IMR-90 (cell line): ENCODE results near the gene MARK2. TPM values are rescaled to one million over a fixed set of nuclear protein-coding genes. Genes with fewer than 3 reads are reported as not detected.

Experiments used
- ATAC-seq: fragments of 200-7000 bp; cut with Tn5 transposase; 2 replicates; pipeline ENCODE4 v1.9.1; 2020; ENCODE audit warnings: low read depth, mild to moderate bottlenecking, moderate library complexity
- BruUV-seq: library from RNA; stranded (reverse); fragments of 400-500 nt; replicated peaks from 2 replicates; lab custom pipeline; 2021; lab: Mats Ljungman, UMichigan
- CTCF ChIA-PET: fragments of 300-600 bp; formaldehyde crosslinking; extraction: SDS; loops from one replicate; lab custom pipeline; 2021; ENCODE audit warnings: antibody characterized with exemption; lab: Yijun Ruan, JAX
- POLR2A ChIA-PET: fragments of 300-600 bp; sonication (Branson Sonifier 250); formaldehyde crosslinking; loops from one replicate; lab custom pipeline; 2022; ENCODE audit warnings: antibody characterized with exemption; ENCODE audit not compliant: unreplicated experiment; lab: Charles Lee
- DNase-seq: peaks from one replicate; pipeline ENCODE4 v3.0.0; 2013
- H2AFZ ChIP-seq: replicated peaks from 2 replicates; pipeline ENCODE3; 2013; ENCODE audit warnings: low read length, mild to moderate bottlenecking; ENCODE audit not compliant: poor library complexity
- H2AK5ac ChIP-seq: 2 replicates; pipeline ENCODE4 v1.6.1; 2013; ENCODE audit warnings: low read depth, low read length, inconsistent platforms
- H2AK9ac ChIP-seq: replicated peaks from 2 replicates; pipeline ENCODE3; 2013; ENCODE audit warnings: mild to moderate bottlenecking, low read depth, low read length, moderate library complexity; ENCODE audit not compliant: poor library complexity
- H2BK120ac ChIP-seq: 2 replicates; pipeline ENCODE4 v1.6.1; 2013; ENCODE audit warnings: low read depth, low read length, inconsistent platforms
- H2BK15ac ChIP-seq: 3 replicates; pipeline ENCODE4 v1.6.1; 2013; ENCODE audit warnings: low read depth, low read length, inconsistent platforms
- H2BK20ac ChIP-seq: 2 replicates; pipeline ENCODE4 v1.6.1; 2013; ENCODE audit warnings: low read depth, mild to moderate bottlenecking, inconsistent platforms, low read length, moderate library complexity
- H2BK5ac ChIP-seq: 2 replicates; pipeline ENCODE4 v1.6.1; 2013; ENCODE audit warnings: mild to moderate bottlenecking, low read depth, low read length, inconsistent platforms; ENCODE audit not compliant: poor library complexity, severe bottlenecking
- H3K14ac ChIP-seq: replicated peaks from 2 replicates; pipeline ENCODE4 v1.6.1; 2013; ENCODE audit warnings: low read depth, low read length, inconsistent platforms
- H3K18ac ChIP-seq: 2 replicates; pipeline ENCODE4 v1.6.1; 2013; ENCODE audit warnings: low read depth, low read length, control low read depth
- H3K23ac ChIP-seq: 2 replicates; pipeline ENCODE4 v1.6.1; 2013; ENCODE audit warnings: low read depth, low read length, inconsistent platforms
- H3K27ac ChIP-seq: 2 replicates; pipeline ENCODE4 v1.5.1; 2013; ENCODE audit warnings: mild to moderate bottlenecking, control low read depth, low read length; ENCODE audit not compliant: insufficient read depth
- H3K27me3 ChIP-seq: 2 replicates; pipeline ENCODE4 v1.6.1; 2013; ENCODE audit warnings: low read length; ENCODE audit not compliant: control insufficient read depth, insufficient read depth
- H3K36me3 ChIP-seq: 2 replicates; pipeline ENCODE4 v1.6.1; 2013; ENCODE audit warnings: low read length, mixed read lengths; ENCODE audit not compliant: control insufficient read depth, insufficient read depth
- H3K4ac ChIP-seq: 2 replicates; pipeline ENCODE4 v1.6.1; 2013; ENCODE audit warnings: low read depth, low read length, inconsistent platforms
- H3K4me1 ChIP-seq: 2 replicates; pipeline ENCODE4 v1.6.1; 2013; ENCODE audit warnings: low read length, mixed read lengths; ENCODE audit not compliant: control insufficient read depth, insufficient read depth
- H3K4me2 ChIP-seq: 2 replicates; pipeline ENCODE4 v1.6.1; 2013; ENCODE audit warnings: low read depth, mild to moderate bottlenecking, control low read depth, low read length, moderate library complexity
- H3K4me3 ChIP-seq: 2 replicates; pipeline ENCODE4 v1.5.1; 2013; ENCODE audit warnings: low read depth, mild to moderate bottlenecking, control low read depth, low read length, moderate library complexity; ENCODE audit not compliant: insufficient read depth
- H3K56ac ChIP-seq: 2 replicates; pipeline ENCODE4 v1.6.1; 2013; ENCODE audit warnings: low read length, inconsistent platforms; ENCODE audit not compliant: insufficient read depth; ENCODE audit errors: extremely low read depth
- H3K79me1 ChIP-seq, 2 experiments: 2 replicates each; pipeline ENCODE4 v1.6.1; 2013; ENCODE audit warnings: low read length in 2 of 2, inconsistent platforms in 1 of 2, low read depth in 1 of 2
- H3K9ac ChIP-seq: 2 replicates; pipeline ENCODE4 v1.6.1; 2013; ENCODE audit warnings: low read depth, low read length, control low read depth
- H3K9me1 ChIP-seq: 2 replicates; pipeline ENCODE4 v1.6.1; 2013; ENCODE audit warnings: low read length, inconsistent platforms; ENCODE audit not compliant: insufficient read depth
- H3K9me3 ChIP-seq: 2 replicates; pipeline ENCODE4 v1.6.1; 2013; ENCODE audit warnings: low read length; ENCODE audit not compliant: control insufficient read depth, insufficient read depth
- H4K20me1 ChIP-seq: 2 replicates; pipeline ENCODE4 v1.6.1; 2013; ENCODE audit warnings: low read length, inconsistent platforms; ENCODE audit not compliant: insufficient read depth
- H4K5ac ChIP-seq: 2 replicates; pipeline ENCODE4 v1.6.1; 2013; ENCODE audit warnings: mild to moderate bottlenecking, low read depth, low read length, control low read depth
- H4K8ac ChIP-seq, 2 experiments: 2 replicates each; pipeline ENCODE4 v1.6.1; 2013; ENCODE audit warnings: low read depth in 2 of 2, low read length in 2 of 2, control low read depth in 1 of 2, inconsistent platforms in 1 of 2
- H4K91ac ChIP-seq: 2 replicates; pipeline ENCODE4 v1.6.1; 2013; ENCODE audit warnings: low read depth, low read length, inconsistent platforms; ENCODE audit not compliant: insufficient read depth
- CEBPB ChIP-seq: IDR thresholded peaks from 2 replicates; pipeline ENCODE4 v1.6.1; 2012; ENCODE audit warnings: low read depth, low read length, improper control_type of control experiment
- CHD1 ChIP-seq: IDR thresholded peaks from 2 replicates; pipeline ENCODE4 v1.6.1; 2012; ENCODE audit warnings: low read depth, low read length, improper control_type of control experiment
- ELK1 ChIP-seq: fragments of 150-350 bp; IDR thresholded peaks from 2 replicates; pipeline ENCODE4 v1.6.1; 2016; ENCODE audit warnings: low read depth, mild to moderate bottlenecking, low read length, moderate library complexity, borderline replicate concordance
- MAFK ChIP-seq: IDR thresholded peaks from 2 replicates; pipeline ENCODE4 v1.6.1; 2012; ENCODE audit warnings: low read depth, low read length, improper control_type of control experiment
- NFE2L2 ChIP-seq: fragments of 150-350 bp; IDR thresholded peaks from 2 replicates; pipeline ENCODE4 v1.6.1; 2016; ENCODE audit warnings: low read depth, mild to moderate bottlenecking, low read length
- RFX5 ChIP-seq: IDR thresholded peaks from 2 replicates; pipeline ENCODE4 v1.8.0; 2012; ENCODE audit warnings: low read depth, mild to moderate bottlenecking, low read length, moderate library complexity
- WGBS, 2 experiments: methylation state at CpG; one replicate each; pipeline versions ENCODE4 v1.1.5 to v1.1.7; 2013; ENCODE audit warnings: missing lambda C conversion rate in 2 of 2; ENCODE audit not compliant: insufficient read length in 1 of 2; ENCODE audit errors: extremely low coverage in 2 of 2; 5-methylcytosine and 5-hydroxymethylcytosine counted together
- dilution Hi-C: fragments of 300-500 bp; cut with HindIII; formaldehyde crosslinking; loops from one replicate; pipeline ENCODE4 v1.14.3; 2018; ENCODE audit warnings: low sequenced_read_pairs; ENCODE audit not compliant: unreplicated experiment
- in situ Hi-C: fragments of 300-500 bp; cut with MboI; formaldehyde crosslinking; loops from 3 replicates; pipeline ENCODE4 v1.14.3; 2019; ENCODE audit warnings: low sequenced_read_pairs, inconsistent platforms, mixed read lengths
- intact Hi-C: fragments of 100-400 bp; cut with micrococcal nuclease; formaldehyde crosslinking; loops from 2 replicates; pipeline ENCODE4 v1.10.0; 2022
- polyA plus RNA-seq, 3 experiments: library from polyadenylated mRNA; depleted of rRNA; stranded (reverse); fragments of >200 nt; gene quantifications; 2 replicates each; pipeline ENCODE4 v1.2.3, GENCODE V29; 2012; ENCODE audit warnings: low replicate concordance in 1 of 3
- total RNA-seq: library from RNA; depleted of rRNA; stranded (reverse); fragments of >200 nt; gene quantifications from 2 replicates; pipeline ENCODE4 v1.2.3, GENCODE V29; 2012

The MARK2 gene
- total and polyA plus RNA-seq, 2 of the 4 experiments (the other 2 are of a cell fraction), result 6.6 to 17.3 TPM

- ATAC-seq, result no peak
Observed at GRCh38 chr11:63841554-63841953, 2.6 kb downstream of the MARK2 start.

More at GRCh38 chr11:63841554-63841953, 2.6 kb downstream of the MARK2 start:
- Histone ChIP-seq H2BK5ac (no peak overlapping the region), H3K4me3 (no peak overlapping the region), H4K5ac (no peak overlapping the region), H2BK20ac (no peak overlapping the region), H3K4ac (no peak overlapping the region), H3K14ac (peak overlapping the region; percentile 25; the same call in 1 of the 2 replicates), H3K18ac (no peak overlapping the region), H3K4me2 (peak overlapping the region; percentile 86), H4K91ac (no peak overlapping the region), H3K4me1 (peaks cover 18% of the 10 kb centered on the region), H4K20me1 (peaks cover 62% of the 10 kb centered on the region), H2AFZ (no peak overlapping the region), H4K8ac (no peak overlapping the region), H3K79me1 (peaks cover 12 to 65% of the 10 kb centered on the region in 2 experiments; a peak in 3 of 4 replicates), H3K9me1 (peaks cover 28% of the 10 kb centered on the region), H3K9ac (peak overlapping the region; percentile 46; the same call in 1 of the 2 replicates), H2AK9ac (peak overlapping the region; percentile 75), H2BK120ac (no peak overlapping the region), H3K9me3 (no peaks in the 10 kb centered on the region), H3K36me3 (peaks cover 3% of the 10 kb centered on the region; the same call in 1 of the 2 replicates), H2AK5ac (no peak overlapping the region; the same call in 1 of the 2 replicates), H3K27ac (peak overlapping the region; percentile 2; the same call in 1 of the 2 replicates), H3K23ac (peak overlapping the region; percentile 66), H3K56ac (no peak overlapping the region), H2BK15ac (no peak overlapping the region), H3K27me3 (no peaks in the 10 kb centered on the region)
- no CpG with 5 or more reads among the region's 3 CpGs for WGBS, 2 experiments
- intact Hi-C loops (no loop called here), in situ Hi-C loops (no loop called here), dilution Hi-C loops (no loop called here)
- TF ChIP-seq MAFK (no peak), NFE2L2 (no peak), CEBPB (no peak), RFX5 (no peak), ELK1 (no peak), CHD1 (no peak)
- DNase-seq, result peak; percentile 22
- BruUV-seq, result no TSS peak
- ChIA-PET CTCF (interaction anchor here (0.5 to 1.0 kb wide), 3 partner anchors 30 to 1200 kb away, joined by 3 to 6 read pairs (median 3); no protein-coding TSS in a partner anchor), POLR2A (no interaction called here)
